HG02970 (cell line): ENCODE results near the gene GLTPD2.
A peak's percentile ranks its signal among the peaks of the same experiment; 100 is the strongest.

ENCODE experiments used
- ATAC-seq: cut with Tn5 transposase; IDR thresholded peaks from one replicate; pipeline ENCODE4 v1.9.1; 2021; ENCODE audit warnings: mild to moderate bottlenecking, moderate library complexity, moderate number of reproducible peaks; ENCODE audit not compliant: unreplicated experiment, low FRiP score

Gene GLTPD2

GRCh38 chr17:4806777-4807604 lies 18.2 kb downstream of the GLTPD2 start, which contains the start of gene PLD2:
Gene PLD2 (plus strand): TSS chr17:4807152. CDS start chr17:4807773, 621 bp downstream.
- peak; percentile 92 for ATAC-seq

GRCh38 chr17:4807605-4808377 lies 19.0 kb downstream of the GLTPD2 start:
- ATAC-seq: no peak

- no peak for ATAC-seq
Observed at GRCh38 chr17:4808378-4808767, 19.6 kb downstream of the GLTPD2 start.

- no peak for ATAC-seq
Observed at GRCh38 chr17:4810696-4811290, 22.0 kb downstream of the GLTPD2 start.

GRCh38 chr17:4811471-4811870 lies 22.7 kb downstream of the GLTPD2 start:
- no peak for ATAC-seq

GRCh38 chr17:4812690-4813089 lies 23.9 kb downstream of the GLTPD2 start:
- ATAC-seq: no peak

GRCh38 chr17:4815043-4815675 lies 26.4 kb downstream of the GLTPD2 start:
- ATAC-seq: no peak

GRCh38 chr17:4816826-4817225 lies 28.1 kb downstream of the GLTPD2 start:
- ATAC-seq: no peak

- ATAC-seq: no peak
Observed at GRCh38 chr17:4818276-4818675, 29.5 kb downstream of the GLTPD2 start.

GRCh38 chr17:4822835-4823234 lies 34.1 kb downstream of the GLTPD2 start:
- no peak for ATAC-seq

GRCh38 chr17:4823373-4824089 lies 34.8 kb downstream of the GLTPD2 start:
- ATAC-seq: no peak

GRCh38 chr17:4827399-4827798 lies 38.6 kb downstream of the GLTPD2 start:
- no peak for ATAC-seq

- peak; percentile 20 for ATAC-seq
Observed at GRCh38 chr17:4832829-4833177, 44.0 kb downstream of the GLTPD2 start.

GRCh38 chr17:4833178-4833940 lies 44.6 kb downstream of the GLTPD2 start, which contains the start of gene MINK1:
Gene MINK1 (plus strand): TSS chr17:4833340. CDS start chr17:4833584, 244 bp downstream.
- peak; percentile 90 for ATAC-seq

GRCh38 chr17:4833941-4834680 lies 45.3 kb downstream of the GLTPD2 start:
- ATAC-seq: no peak

- ATAC-seq: no peak
Observed at GRCh38 chr17:4834681-4835020, 45.9 kb downstream of the GLTPD2 start.

GRCh38 chr17:4836221-4836620 lies 47.5 kb downstream of the GLTPD2 start:
- ATAC-seq: no peak

- no peak for ATAC-seq
Observed at GRCh38 chr17:4837471-4838308, 48.9 kb downstream of the GLTPD2 start.
